Measurements from ENCODE around the gene CD44.
"Not testable (repeated sequence)": the region's sequence is repeated elsewhere in the genome, so short reads cannot be mapped to it uniquely, and the experiment has no call there.

CD44 gene

GRCh38 chr11:35138943-35139721, at the start of gene CD44:
CD44 (plus strand) TSS chr11:35139171; CDS start chr11:35139304, 133 bp downstream.
- DNase-seq (ENCODE audit: extremely low spot score, insufficient read length, low read depth) (no peak), FAIRE-seq (peak; percentile 62)

- DNase-seq (ENCODE audit: extremely low spot score, insufficient read length, low read depth): no peak
- FAIRE-seq: peak; percentile 70
These were observed 49.3 kb upstream of the CD44 start for GRCh38 chr11:35089666-35090065.

GRCh38 chr11:35090125-35090524, 48.8 kb upstream of the CD44 start:
- no peak for DNase-seq (ENCODE audit: extremely low spot score, insufficient read length, low read depth)
- no peak for FAIRE-seq

- not testable (repeated sequence) for DNase-seq (ENCODE audit: extremely low spot score, insufficient read length, low read depth); FAIRE-seq
These were observed 48.0 kb upstream of the CD44 start for GRCh38 chr11:35090991-35091390.

- DNase-seq (ENCODE audit: extremely low spot score, insufficient read length, low read depth) (no peak), FAIRE-seq (no peak)
These were observed 42.2 kb upstream of the CD44 start for GRCh38 chr11:35096723-35097122.

- FAIRE-seq: no peak
- DNase-seq (ENCODE audit: extremely low spot score, insufficient read length, low read depth): no peak
These were observed 41.0 kb upstream of the CD44 start for GRCh38 chr11:35097814-35098455.

- FAIRE-seq (no peak), DNase-seq (ENCODE audit: extremely low spot score, insufficient read length, low read depth) (no peak)
These were observed 40.1 kb upstream of the CD44 start for GRCh38 chr11:35098855-35099254.

GRCh38 chr11:35099278-35100012, 39.5 kb upstream of the CD44 start:
- DNase-seq (ENCODE audit: extremely low spot score, insufficient read length, low read depth): no peak
- FAIRE-seq: no peak

- DNase-seq (ENCODE audit: extremely low spot score, insufficient read length, low read depth): no peak
- FAIRE-seq: no peak
These were observed 39.0 kb upstream of the CD44 start for GRCh38 chr11:35100013-35100383.

GRCh38 chr11:35101223-35101622, 37.7 kb upstream of the CD44 start:
- DNase-seq (ENCODE audit: extremely low spot score, insufficient read length, low read depth): no peak
- no peak for FAIRE-seq

- FAIRE-seq: no peak
These were observed 36.7 kb upstream of the CD44 start for GRCh38 chr11:35102267-35102666.

GRCh38 chr11:35103366-35104208, 35.4 kb upstream of the CD44 start:
- no peak for DNase-seq (ENCODE audit: extremely low spot score, insufficient read length, low read depth)

More at GRCh38 chr11:35102267-35102666, 36.7 kb upstream of the CD44 start:
- no peak for DNase-seq (ENCODE audit: extremely low spot score, insufficient read length, low read depth)

GRCh38 chr11:35104655-35105054, 34.3 kb upstream of the CD44 start:
- no peak for DNase-seq (ENCODE audit: extremely low spot score, insufficient read length, low read depth)
- no peak for FAIRE-seq

More at GRCh38 chr11:35103366-35104208, 35.4 kb upstream of the CD44 start:
- FAIRE-seq: no peak

GRCh38 chr11:35105319-35106079, 33.5 kb upstream of the CD44 start:
- FAIRE-seq: no peak
- no peak for DNase-seq (ENCODE audit: extremely low spot score, insufficient read length, low read depth)

GRCh38 chr11:35106595-35106994, 32.4 kb upstream of the CD44 start:
- FAIRE-seq: peak; percentile 84
- no peak for DNase-seq (ENCODE audit: extremely low spot score, insufficient read length, low read depth)

- DNase-seq (ENCODE audit: extremely low spot score, insufficient read length, low read depth) (no peak), FAIRE-seq (peak; percentile 65)
These were observed 31.1 kb upstream of the CD44 start for GRCh38 chr11:35107861-35108260.

GRCh38 chr11:35108336-35108735, 30.6 kb upstream of the CD44 start:
- DNase-seq (ENCODE audit: extremely low spot score, insufficient read length, low read depth); FAIRE-seq: not testable (repeated sequence)

- no peak for FAIRE-seq
These were observed 29.9 kb upstream of the CD44 start for GRCh38 chr11:35109041-35109440.

GRCh38 chr11:35109827-35110226, 29.1 kb upstream of the CD44 start:
- DNase-seq (ENCODE audit: extremely low spot score, insufficient read length, low read depth) (no peak), FAIRE-seq (no peak)

More at GRCh38 chr11:35109041-35109440, 29.9 kb upstream of the CD44 start:
- no peak for DNase-seq (ENCODE audit: extremely low spot score, insufficient read length, low read depth)

All from GM18507 (cell line).